ENCODE measurements around the gene TMEM95.

The TMEM95 gene

DNA sequence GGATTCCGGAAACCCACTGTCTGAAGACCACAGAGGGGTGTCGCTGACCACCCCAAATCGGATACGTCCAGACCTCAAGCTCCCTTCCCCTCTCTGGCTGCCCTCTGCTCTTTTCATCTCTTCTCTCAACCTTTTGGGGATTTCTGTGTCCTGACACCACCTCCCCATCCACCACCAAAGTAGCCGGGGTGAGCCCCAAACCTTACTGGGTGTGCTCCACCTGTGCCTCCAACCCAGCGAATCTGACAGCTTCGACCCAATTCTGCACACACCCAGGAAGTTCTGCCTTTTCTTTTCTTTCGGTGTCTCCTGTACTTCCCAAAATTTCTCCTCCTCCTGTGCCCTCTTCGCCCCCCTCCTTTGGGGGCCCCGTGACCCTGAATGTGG lies 2.5 kb upstream of the TMEM95 start:
- CTCF ChIA-PET, result interaction anchor here (0.7 to 8.1 kb wide), 6 partner anchors 16 to 225 kb away, joined by 3 to 62 read pairs (median 11); partner anchors contain the start of genes ACAP1, SENP3 and TNFSF13
- TF ChIP-seq, protein P1, sequence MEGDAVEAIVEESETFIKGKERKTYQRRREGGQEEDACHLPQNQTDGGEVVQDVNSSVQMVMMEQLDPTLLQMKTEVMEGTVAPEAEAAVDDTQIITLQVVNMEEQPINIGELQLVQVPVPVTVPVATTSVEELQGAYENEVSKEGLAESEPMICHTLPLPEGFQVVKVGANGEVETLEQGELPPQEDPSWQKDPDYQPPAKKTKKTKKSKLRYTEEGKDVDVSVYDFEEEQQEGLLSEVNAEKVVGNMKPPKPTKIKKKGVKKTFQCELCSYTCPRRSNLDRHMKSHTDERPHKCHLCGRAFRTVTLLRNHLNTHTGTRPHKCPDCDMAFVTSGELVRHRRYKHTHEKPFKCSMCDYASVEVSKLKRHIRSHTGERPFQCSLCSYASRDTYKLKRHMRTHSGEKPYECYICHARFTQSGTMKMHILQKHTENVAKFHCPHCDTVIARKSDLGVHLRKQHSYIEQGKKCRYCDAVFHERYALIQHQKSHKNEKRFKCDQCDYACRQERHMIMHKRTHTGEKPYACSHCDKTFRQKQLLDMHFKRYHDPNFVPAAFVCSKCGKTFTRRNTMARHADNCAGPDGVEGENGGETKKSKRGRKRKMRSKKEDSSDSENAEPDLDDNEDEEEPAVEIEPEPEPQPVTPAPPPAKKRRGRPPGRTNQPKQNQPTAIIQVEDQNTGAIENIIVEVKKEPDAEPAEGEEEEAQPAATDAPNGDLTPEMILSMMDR (IDR thresholded peaks at IDR 0.05; ENCODE audit: control extremely low read depth, extremely low read depth, low read depth, missing control alignments), result no peak
- DNase-seq (ENCODE audit: extremely low spot score), result no peak
- POLR2A ChIA-PET, result no interaction called here

DNA sequence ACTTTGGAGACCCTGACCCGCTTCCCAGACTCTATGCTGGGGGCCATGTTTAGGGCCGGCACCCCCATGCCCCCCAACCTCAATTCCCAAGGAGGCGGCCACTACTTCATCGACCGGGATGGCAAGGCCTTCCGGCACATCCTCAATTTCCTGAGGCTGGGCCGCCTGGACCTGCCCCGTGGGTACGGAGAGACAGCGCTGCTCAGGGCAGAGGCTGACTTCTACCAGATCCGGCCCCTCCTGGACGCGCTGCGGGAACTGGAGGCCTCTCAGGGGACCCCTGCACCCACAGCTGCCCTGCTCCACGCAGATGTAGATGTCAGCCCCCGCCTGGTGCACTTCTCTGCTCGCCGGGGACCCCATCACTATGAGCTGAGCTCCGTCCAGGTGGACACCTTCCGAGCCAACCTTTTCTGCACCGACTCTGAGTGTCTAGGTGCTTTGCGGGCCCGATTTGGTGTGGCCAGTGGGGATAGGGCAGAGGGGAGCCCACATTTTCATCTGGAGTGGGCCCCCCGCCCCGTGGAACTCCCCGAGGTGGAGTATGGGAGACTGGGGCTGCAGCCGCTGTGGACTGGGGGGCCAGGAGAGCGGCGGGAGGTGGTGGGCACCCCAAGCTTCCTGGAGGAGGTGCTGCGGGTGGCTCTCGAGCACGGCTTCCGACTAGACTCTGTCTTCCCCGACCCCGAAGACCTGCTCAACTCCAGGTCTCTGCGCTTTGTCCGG lies 1.9 kb upstream of the TMEM95 start:
- TF ChIP-seq, protein P1 (IDR thresholded peaks at IDR 0.05; ENCODE audit: control extremely low read depth, extremely low read depth, low read depth, missing control alignments), result no peak
- ChIA-PET CTCF (interaction anchor here (0.7 to 8.1 kb wide), 10 partner anchors 15 to 225 kb away, joined by 3 to 62 read pairs (median 5); partner anchors contain the start of genes ACAP1, SENP3 and TNFSF13), POLR2A (interaction anchor here (0.5 to 0.8 kb wide), 2 partner anchors 16 to 47 kb away, joined by 3 to 4 read pairs; partner anchors contain the start of gene ACAP1)
- no peak for DNase-seq (ENCODE audit: extremely low spot score)

DNA sequence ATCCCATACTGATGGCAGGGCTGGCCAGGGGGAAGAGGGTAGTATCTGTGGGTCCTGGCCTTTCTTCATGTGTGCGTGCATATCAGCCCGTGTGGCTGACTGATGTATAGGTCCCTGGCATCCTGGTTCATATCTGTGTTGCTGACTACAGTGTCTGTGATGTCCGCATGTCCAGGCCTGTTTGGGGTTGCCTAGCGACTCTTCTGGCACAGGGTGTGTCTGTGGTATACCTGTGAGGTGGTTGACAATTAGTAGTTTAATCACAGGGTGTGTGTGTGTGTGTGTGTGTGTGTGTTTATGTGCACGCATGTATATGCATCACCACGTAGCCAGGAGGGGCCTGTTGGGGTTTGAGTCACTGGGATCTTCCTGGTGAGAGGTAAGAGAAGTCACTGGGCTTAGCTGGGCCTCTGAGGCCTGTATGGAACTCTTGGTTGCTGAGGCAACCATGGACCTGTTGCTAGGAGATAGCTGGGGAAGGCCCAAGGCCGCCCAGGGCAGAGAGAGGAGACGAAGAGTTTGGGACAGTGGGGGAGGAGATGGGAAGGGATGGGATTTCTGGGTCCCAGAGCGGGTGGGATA lies 603 bp upstream of the TMEM95 start:
- TF ChIP-seq, protein P1 (IDR thresholded peaks at IDR 0.05; ENCODE audit: control extremely low read depth, extremely low read depth, low read depth, missing control alignments), result no peak
- ChIA-PET CTCF (interaction anchor here (0.8 to 8.1 kb wide), 16 partner anchors 10 to 235 kb away, joined by 3 to 62 read pairs (median 8); partner anchors contain the start of genes ACAP1, SENP3, SOX15 and TMEM102), POLR2A (interaction anchor here (0.6 to 1.0 kb wide), 3 partner anchors 18 to 130 kb away, joined by 3 read pairs; partner anchors contain the start of genes ACAP1 and POLR2A)
- DNase-seq (ENCODE audit: extremely low spot score), result peak; percentile 44

DNA sequence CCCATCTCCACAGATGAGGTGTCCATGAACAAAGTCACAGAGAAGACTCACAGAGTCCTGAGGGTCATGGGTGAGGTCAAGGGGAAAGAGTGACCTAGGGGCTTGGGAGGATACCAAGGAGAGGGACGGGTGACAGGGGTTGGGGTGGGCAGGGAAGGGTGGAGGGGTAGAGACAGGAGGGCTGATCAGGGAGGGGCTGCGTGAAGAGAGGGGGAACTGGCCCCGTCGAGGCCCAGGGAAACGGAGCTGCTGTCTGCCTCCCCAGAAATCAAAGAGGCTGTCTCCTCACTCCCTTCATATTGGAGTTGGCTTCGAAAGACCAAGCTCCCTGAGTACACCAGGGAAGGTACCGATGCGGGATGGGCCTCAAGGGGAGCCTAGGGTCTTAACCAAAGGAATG lies 617 bp downstream of the TMEM95 start:
- POLR2A ChIA-PET, result interaction anchor here (0.6 to 1.3 kb wide), 3 partner anchors 44 to 129 kb away, joined by 3 to 15 read pairs (median 4); no protein-coding TSS in a partner anchor
- TF ChIP-seq, protein P1 (IDR thresholded peaks at IDR 0.05; ENCODE audit: control extremely low read depth, extremely low read depth, low read depth, missing control alignments), result no peak
- CTCF ChIA-PET, result interaction anchor here (0.6 to 4.8 kb wide), 53 partner anchors 8 to 355 kb away, joined by 3 to 55 read pairs (median 5); partner anchors contain the start of genes ACAP1, NEURL4, NLGN2 and PLSCR3
- no peak for DNase-seq (ENCODE audit: extremely low spot score)

DNA sequence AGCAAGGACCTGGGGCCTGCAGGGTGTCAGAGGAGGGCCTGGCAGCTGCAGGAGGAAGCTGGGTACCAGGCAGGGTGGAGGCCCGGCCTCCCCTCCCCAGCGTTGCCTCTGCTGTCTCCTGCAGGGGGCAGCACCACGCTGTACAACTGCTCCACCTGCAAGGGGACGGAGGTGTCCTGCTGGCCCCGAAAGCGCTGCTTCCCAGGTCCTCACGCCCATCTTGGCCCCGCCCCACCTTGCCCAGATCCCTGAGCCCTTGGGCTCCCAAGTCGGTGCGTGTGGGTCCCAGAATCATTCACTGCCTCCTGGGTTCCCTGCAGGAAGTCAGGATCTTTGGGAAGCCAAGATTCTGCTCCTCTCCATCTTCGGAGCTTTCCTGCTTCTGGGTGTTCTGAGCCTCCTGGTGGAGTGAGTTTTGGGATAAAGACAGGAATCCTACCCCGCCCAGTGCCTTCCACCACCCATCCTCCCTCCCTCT lies 1.2 kb downstream of the TMEM95 start:
- ChIA-PET POLR2A (interaction anchor here (0.6 to 1.3 kb wide), 3 partner anchors 43 to 129 kb away, joined by 3 to 15 read pairs (median 4); no protein-coding TSS in a partner anchor), CTCF (interaction anchor here (0.6 to 4.8 kb wide), 56 partner anchors 8 to 355 kb away, joined by 3 to 55 read pairs (median 4); partner anchors contain the start of genes ACAP1, NEURL4, NLGN2 and PLSCR3)
- TF ChIP-seq, protein P1 (IDR thresholded peaks at IDR 0.05; ENCODE audit: control extremely low read depth, extremely low read depth, low read depth, missing control alignments), result peak; percentile 98
- peak; percentile 88 for DNase-seq (ENCODE audit: extremely low spot score)

DNA sequence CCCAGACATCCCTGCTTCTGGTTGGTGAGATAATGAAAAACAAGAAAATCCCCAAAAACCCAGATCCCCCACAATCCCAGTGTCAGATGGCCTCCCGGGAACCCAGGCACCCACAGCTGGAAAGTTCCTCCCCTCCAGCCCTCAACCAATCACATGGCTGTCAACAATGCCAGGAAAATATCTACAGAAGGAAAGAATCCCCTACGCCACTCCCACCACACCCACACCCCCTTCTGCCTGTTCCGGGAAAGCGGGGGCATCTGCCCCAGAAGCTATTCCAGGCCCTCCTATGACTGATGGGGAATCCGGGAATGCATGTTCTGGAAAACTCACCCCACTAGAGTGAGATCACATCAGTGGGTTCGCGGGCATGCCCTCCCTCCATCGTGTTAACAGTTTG lies 1.8 kb downstream of the TMEM95 start:
- ChIA-PET POLR2A (no interaction called here), CTCF (interaction anchor here (0.7 to 4.8 kb wide), 36 partner anchors 9 to 335 kb away, joined by 3 to 55 read pairs (median 6); partner anchors contain the start of genes ACAP1, NEURL4, NLGN2 and SENP3)
- no peak for DNase-seq (ENCODE audit: extremely low spot score)
- TF ChIP-seq, protein P1 (IDR thresholded peaks at IDR 0.05; ENCODE audit: control extremely low read depth, extremely low read depth, low read depth, missing control alignments), result no peak

All from GM10248 (cell line).